ENCODE results near the gene SFMBT1. TPM values are rescaled to one million over a fixed set of nuclear protein-coding genes. Genes with fewer than 3 reads are reported as not detected.

Gene SFMBT1
- total RNA-seq, 2 experiments from 2014 or later, result 25.9 to 29.7 TPM

GRCh38 chr3:52872245-52872644 is 173.6 kb downstream of the SFMBT1 start:
- Mint-ChIP-seq H3K4me1 (peaks cover 34% of the 10 kb centered on the region), H3K9me3 (ENCODE audit: low read depth) (no peaks in the 10 kb centered on the region), H3K36me3 (peaks cover 8% of the 10 kb centered on the region), H3K4me3 (no peak overlapping the region), H3K27ac (no peak overlapping the region), H3K27me3 (no peaks in the 10 kb centered on the region)
- DNase-seq, result no peak
- CTCF ChIA-PET, result no interaction called here
- no peak for ATAC-seq

- no peak for ATAC-seq
- no peak overlapping the region for H3K27ac Mint-ChIP-seq
- peaks cover 34% of the 10 kb centered on the region for H3K4me1 Mint-ChIP-seq
- DNase-seq, result no peak
- H3K27me3 Mint-ChIP-seq, result no peaks in the 10 kb centered on the region
- H3K9me3 Mint-ChIP-seq (ENCODE audit: low read depth), result no peaks in the 10 kb centered on the region
- H3K4me3 Mint-ChIP-seq, result no peak overlapping the region
- H3K36me3 Mint-ChIP-seq, result peaks cover 8% of the 10 kb centered on the region
- CTCF ChIA-PET, result no interaction called here
Observed at GRCh38 chr3:52871761-52872160, 174.1 kb downstream of the SFMBT1 start.

- CTCF ChIA-PET, result no interaction called here
- peaks cover 8% of the 10 kb centered on the region for H3K9me3 Mint-ChIP-seq (ENCODE audit: low read depth)
- H3K36me3 Mint-ChIP-seq, result peaks cover 20% of the 10 kb centered on the region
- ATAC-seq, result no peak
- DNase-seq, result no peak
- H3K27ac Mint-ChIP-seq, result no peak overlapping the region
- no peak overlapping the region for H3K4me3 Mint-ChIP-seq
- H3K27me3 Mint-ChIP-seq, result no peaks in the 10 kb centered on the region
- peaks cover 24% of the 10 kb centered on the region for H3K4me1 Mint-ChIP-seq
Observed at GRCh38 chr3:52870471-52870870, 175.4 kb downstream of the SFMBT1 start.

GRCh38 chr3:52866427-52866826 is 179.4 kb downstream of the SFMBT1 start:
- DNase-seq, result no peak
- peaks cover 44% of the 10 kb centered on the region for H3K36me3 Mint-ChIP-seq
- peaks cover 3% of the 10 kb centered on the region for H3K4me1 Mint-ChIP-seq
- H3K27me3 Mint-ChIP-seq, result no peaks in the 10 kb centered on the region
- CTCF ChIA-PET, result no interaction called here
- H3K27ac Mint-ChIP-seq, result no peak overlapping the region
- no peak overlapping the region for H3K4me3 Mint-ChIP-seq
- no peak for ATAC-seq
- H3K9me3 Mint-ChIP-seq (ENCODE audit: low read depth), result peaks cover 13% of the 10 kb centered on the region

- DNase-seq, result no peak
- Mint-ChIP-seq H3K9me3 (ENCODE audit: low read depth) (peaks cover 13% of the 10 kb centered on the region), H3K27me3 (no peaks in the 10 kb centered on the region), H3K27ac (no peak overlapping the region), H3K4me3 (no peak overlapping the region), H3K4me1 (peaks cover 3% of the 10 kb centered on the region), H3K36me3 (peaks cover 44% of the 10 kb centered on the region)
- ATAC-seq, result no peak
- CTCF ChIA-PET, result no interaction called here
Observed at GRCh38 chr3:52865994-52866393, 179.9 kb downstream of the SFMBT1 start.

- H3K4me3 Mint-ChIP-seq, result no peak overlapping the region
- no peaks in the 10 kb centered on the region for H3K27me3 Mint-ChIP-seq
- no peak for DNase-seq
- CTCF ChIA-PET, result no interaction called here
- peaks cover 23% of the 10 kb centered on the region for H3K36me3 Mint-ChIP-seq
- H3K4me1 Mint-ChIP-seq, result no peaks in the 10 kb centered on the region
- no peak for ATAC-seq
- H3K9me3 Mint-ChIP-seq (ENCODE audit: low read depth), result peaks cover 5% of the 10 kb centered on the region
- H3K27ac Mint-ChIP-seq, result no peak overlapping the region
Observed at GRCh38 chr3:52860424-52860768, 185.5 kb downstream of the SFMBT1 start.

- H3K27ac Mint-ChIP-seq, result no peak overlapping the region
Observed at GRCh38 chr3:52859686-52860423, 186.0 kb downstream of the SFMBT1 start.

GRCh38 chr3:52857864-52858263 is 188.0 kb downstream of the SFMBT1 start:
- Mint-ChIP-seq H3K27me3 (no peaks in the 10 kb centered on the region), H3K27ac (no peak overlapping the region), H3K9me3 (ENCODE audit: low read depth) (peaks cover 2% of the 10 kb centered on the region), H3K4me3 (no peak overlapping the region), H3K36me3 (peaks cover 3% of the 10 kb centered on the region), H3K4me1 (no peaks in the 10 kb centered on the region)
- ATAC-seq (no peak), DNase-seq (no peak)
- CTCF ChIA-PET, result no interaction called here

More at GRCh38 chr3:52859686-52860423, 186.0 kb downstream of the SFMBT1 start:
- CTCF ChIA-PET, result no interaction called here
- H3K36me3 Mint-ChIP-seq, result peaks cover 19% of the 10 kb centered on the region
- no peak overlapping the region for H3K4me3 Mint-ChIP-seq
- H3K27me3 Mint-ChIP-seq, result no peaks in the 10 kb centered on the region
- no peak for DNase-seq
- no peaks in the 10 kb centered on the region for H3K4me1 Mint-ChIP-seq
- H3K9me3 Mint-ChIP-seq (ENCODE audit: low read depth), result peaks cover 2% of the 10 kb centered on the region
- ATAC-seq, result no peak

- H3K27ac Mint-ChIP-seq, result no peak overlapping the region
- no peaks in the 10 kb centered on the region for H3K36me3 Mint-ChIP-seq
- H3K9me3 Mint-ChIP-seq (ENCODE audit: low read depth), result no peaks in the 10 kb centered on the region
- H3K4me3 Mint-ChIP-seq, result no peak overlapping the region
- CTCF ChIA-PET, result no interaction called here
- H3K27me3 Mint-ChIP-seq, result no peaks in the 10 kb centered on the region
- ATAC-seq, result no peak
- DNase-seq, result no peak
- H3K4me1 Mint-ChIP-seq, result no peaks in the 10 kb centered on the region
Observed at GRCh38 chr3:52857133-52857532, 188.7 kb downstream of the SFMBT1 start.

- Mint-ChIP-seq H3K27me3 (no peaks in the 10 kb centered on the region), H3K4me3 (no peak overlapping the region), H3K4me1 (no peaks in the 10 kb centered on the region), H3K36me3 (no peaks in the 10 kb centered on the region), H3K9me3 (ENCODE audit: low read depth) (no peaks in the 10 kb centered on the region), H3K27ac (no peak overlapping the region)
- no peak for ATAC-seq
- CTCF ChIA-PET, result no interaction called here
- no peak for DNase-seq
Observed at GRCh38 chr3:52856666-52857065, 189.2 kb downstream of the SFMBT1 start.

GRCh38 chr3:52854013-52854412 is 191.9 kb downstream of the SFMBT1 start:
- Mint-ChIP-seq H3K4me1 (no peaks in the 10 kb centered on the region), H3K36me3 (no peaks in the 10 kb centered on the region), H3K27me3 (no peaks in the 10 kb centered on the region), H3K4me3 (no peak overlapping the region), H3K27ac (no peak overlapping the region), H3K9me3 (ENCODE audit: low read depth) (no peaks in the 10 kb centered on the region)
- CTCF ChIA-PET, result interaction anchor here (0.9 to 1.4 kb wide), 2 partner anchors 13 to 15 kb away, joined by 3 to 4 read pairs; no protein-coding TSS in a partner anchor
- DNase-seq (no peak), ATAC-seq (no peak)

Other genes starting within 250 kb of the SFMBT1 start
- gene ITIH4, start 215.4 kb downstream of the SFMBT1 start, total RNA-seq, result 10 to 100 TPM; 18.0 to 24.9 TPM
- 1 to 10 TPM in 1 of 2 experiments, under 1 TPM in 1; 0.40 to 3.0 TPM for gene MUSTN1, start 211.1 kb downstream of the SFMBT1 start, total RNA-seq
- gene STIMATE, start 148.5 kb downstream of the SFMBT1 start, total RNA-seq, result 10 to 100 TPM; 43.3 to 47.8 TPM
- gene RFT1, start 84.4 kb upstream of the SFMBT1 start, total RNA-seq, result 10 to 100 TPM; 32.4 to 38.3 TPM
- gene PRKCD, start 115.1 kb upstream of the SFMBT1 start, total RNA-seq, result 10 to 100 TPM; 17.2 to 18.7 TPM
- gene TKT, start 209.9 kb upstream of the SFMBT1 start, total RNA-seq, result 100 to 1,000 TPM; 226 to 231 TPM